ENCODE results near the gene ST6GAL1. TPM values are rescaled to one million over a fixed set of nuclear protein-coding genes. Genes with fewer than 3 reads are reported as not detected.
"Not testable (repeated sequence)": the region's sequence is repeated elsewhere in the genome, so short reads cannot be mapped to it uniquely, and the experiment has no call there.

Gene ST6GAL1
- total and polyA plus RNA-seq, 10 of the 15 experiments (the other 5 are each of a cell fraction or from before 2014, with no cell fraction given), result 74.2 to 248 (median 149) TPM

- Histone ChIP-seq H3K79me2 (ENCODE audit: control insufficient read depth, insufficient read depth, low read length) (no peaks in the 10 kb centered on the region; the same call in 1 of the 2 replicates), H3K4me1 (ENCODE audit: control insufficient read depth, insufficient read depth, low read length) (peaks cover 22% of the 10 kb centered on the region), H3K36me3 (ENCODE audit: control insufficient read depth in 2 of 2, insufficient read depth in 2 of 2, low read length in 1 of 2) (peaks cover 10 to 23% of the 10 kb centered on the region in 2 experiments), H4K20me1 (ENCODE audit: control insufficient read depth, insufficient read depth) (no peaks in the 10 kb centered on the region), H3K9me3 (replicated peaks; ENCODE audit: control insufficient read depth, insufficient read depth, low read length) (no peaks in the 10 kb centered on the region), H3K4me2 (ENCODE audit: control insufficient read depth, insufficient read depth) (no peak overlapping the region), H2AFZ (ENCODE audit: control insufficient read depth, low read depth, low read length) (no peak overlapping the region), H3K27me3 (replicated peaks in 1 of 2; ENCODE audit: control insufficient read depth in 2 of 2, insufficient read depth in 2 of 2, low read length in 1 of 2) (no peaks in the 10 kb centered on the region), H3K4me3 (no peak overlapping the region), H3K9ac (ENCODE audit: control insufficient read depth, insufficient read depth, low read length) (no peak overlapping the region), H3K27ac (ENCODE audit: control insufficient read depth, insufficient read depth) (no peak overlapping the region)
- ChIA-PET CTCF (interaction anchor here (0.7 to 1.3 kb wide), 2 partner anchors 31 to 78 kb away, joined by 3 read pairs; no protein-coding TSS in a partner anchor), POLR2A (interaction anchor here (1.0 to 1.3 kb wide), 2 partner anchors 9 to 34 kb away, joined by 3 to 4 read pairs; no protein-coding TSS in a partner anchor), RAD21 (ENCODE audit: unreplicated experiment) (interaction anchor here (1.2 to 1.7 kb wide), 2 partner anchors 13 to 34 kb away, joined by 3 to 6 read pairs; no protein-coding TSS in a partner anchor), SMC1A (ENCODE audit: uncharacterized antibody, unreplicated experiment) (interaction anchor here (1.2 to 1.6 kb wide), 4 partner anchors 23 to 78 kb away, joined by 3 to 8 read pairs (median 6); no protein-coding TSS in a partner anchor)
- in situ Hi-C loops (cut with MboI), result no loop called here
- WGBS (ENCODE audit: insufficient coverage, insufficient replicate concordance, low lambda C conversion rate, missing lambda C conversion rate), result 95% methylated on average over 6 of the region's 6 CpGs
- ATAC-seq, result no peak
- intact Hi-C loops (cut with micrococcal nuclease; ENCODE audit: unreplicated experiment), result no loop called here
- no TSS peak for BruUV-seq (replicated peaks)
- no peak for FAIRE-seq
- TF ChIP-seq LARP7 (IDR thresholded peaks at IDR 0.05), result no peak
- no peak for TF ChIP-seq RELA (IDR thresholded peaks at IDR 0.05; ENCODE audit: borderline replicate concordance, partially characterized antibody)
- no peak for TF ChIP-seq BCL3 (IDR thresholded peaks at IDR 0.05; ENCODE audit: borderline replicate concordance, insufficient read depth, low read depth, low read length, poor library complexity, severe bottlenecking)
- no peak for TF ChIP-seq NBN (IDR thresholded peaks at IDR 0.05)
- no peak for TF ChIP-seq STAT1 (conservative IDR thresholded peaks at IDR 0.05)
- no peak for DNase-seq (ENCODE audit: low read depth, low spot score)
Measured at GRCh38 chr3:186966406-186966805, 36.1 kb downstream of the ST6GAL1 start.

- CTCF ChIA-PET; H3K4me2 ChIP-seq (ENCODE audit: control insufficient read depth, insufficient read depth); H3K4me3 ChIP-seq; in situ Hi-C loops (cut with MboI); intact Hi-C loops (cut with micrococcal nuclease; ENCODE audit: unreplicated experiment); H2AFZ ChIP-seq (ENCODE audit: control insufficient read depth, low read depth, low read length); H4K20me1 ChIP-seq (ENCODE audit: control insufficient read depth, insufficient read depth); BruUV-seq (replicated peaks); H3K79me2 ChIP-seq (ENCODE audit: control insufficient read depth, insufficient read depth, low read length); ATAC-seq; H3K9me3 ChIP-seq (replicated peaks; ENCODE audit: control insufficient read depth, insufficient read depth, low read length); H3K9ac ChIP-seq (ENCODE audit: control insufficient read depth, insufficient read depth, low read length); FAIRE-seq; H3K27me3 ChIP-seq (replicated peaks in 1 of 2; ENCODE audit: control insufficient read depth in 2 of 2, insufficient read depth in 2 of 2, low read length in 1 of 2); DNase-seq (ENCODE audit: low read depth, low spot score): not testable (repeated sequence)
- 91% methylated on average over 11 of the region's 11 CpGs for WGBS (ENCODE audit: insufficient coverage, insufficient replicate concordance, low lambda C conversion rate, missing lambda C conversion rate)
- peaks cover 22% of the 10 kb centered on the region for H3K4me1 ChIP-seq (ENCODE audit: control insufficient read depth, insufficient read depth, low read length)
- RAD21 ChIA-PET (ENCODE audit: unreplicated experiment), result interaction anchor here (1.1 to 1.2 kb wide), 2 partner anchors 12 to 55 kb away, joined by 3 read pairs; no protein-coding TSS in a partner anchor
- SMC1A ChIA-PET (ENCODE audit: uncharacterized antibody, unreplicated experiment), result interaction anchor here (1.6 kb wide), 2 partner anchors 22 to 27 kb away, joined by 6 to 8 read pairs; no protein-coding TSS in a partner anchor
- POLR2A ChIA-PET, result interaction anchor here (1.1 kb wide), 1 partner anchor 14 kb away, joined by 3 read pairs; no protein-coding TSS in a partner anchor
- H3K36me3 ChIP-seq (ENCODE audit: control insufficient read depth in 2 of 2, insufficient read depth in 2 of 2, low read length in 1 of 2), result peaks cover 9 to 27% of the 10 kb centered on the region in 2 experiments
- H3K27ac ChIP-seq (ENCODE audit: control insufficient read depth, insufficient read depth), result peak overlapping the region; percentile 40; the same call in 1 of the 2 replicates
Measured at GRCh38 chr3:186967236-186967635, 36.9 kb downstream of the ST6GAL1 start.

All from GM12878 (cell line).